ENCODE results near the gene UTF1.

GRCh38 chr10:133247681-133248333 is 17.8 kb downstream of the UTF1 start:
- TF ChIP-seq CTCF (IDR thresholded peaks at IDR 0.05) = no peak
- no peak for TF ChIP-seq POLR2A (IDR thresholded peaks at IDR 0.05)
